Measurements from ENCODE around the gene SERPINA4. TPM values are rescaled to one million over a fixed set of nuclear protein-coding genes. Genes with fewer than 3 reads are reported as not detected.

The SERPINA4 gene
- total RNA-seq, 1 donor from 2014 or later: not detected

- no peaks in the 10 kb centered on the region for H3K27me3 ChIP-seq (ENCODE audit: control insufficient read depth in 3 of 3, insufficient read depth in 3 of 3, low read length in 3 of 3)
- no peak overlapping the region for H3K4me3 ChIP-seq (ENCODE audit: low read length in 3 of 3)
- no peaks in the 10 kb centered on the region for H3K9me3 ChIP-seq (ENCODE audit: control insufficient read depth in 3 of 3, low read length in 3 of 3)
- H3K36me3 ChIP-seq (ENCODE audit: control insufficient read depth in 3 of 3, insufficient read depth in 3 of 3, low read length in 3 of 3): no peaks in the 10 kb centered on the region
- no peak overlapping the region for H3K27ac ChIP-seq (ENCODE audit: low read depth, low read length)
- no peak overlapping the region for H3K9ac ChIP-seq (ENCODE audit: low read depth in 1 of 3, low read length in 3 of 3)
- peaks cover 0 to 15% (median 8%) of the 10 kb centered on the region in 3 donors for H3K4me1 ChIP-seq (ENCODE audit: control insufficient read depth in 3 of 3, insufficient read depth in 3 of 3, low read length in 3 of 3)
Measured at GRCh38 chr14:94562941-94563883, 2.0 kb downstream of the SERPINA4 start.

- Histone ChIP-seq H3K4me3 (ENCODE audit: low read length in 3 of 3) (no peak overlapping the region), H3K27me3 (ENCODE audit: control insufficient read depth in 3 of 3, insufficient read depth in 3 of 3, low read length in 3 of 3) (no peaks in the 10 kb centered on the region), H3K27ac (ENCODE audit: low read depth, low read length) (no peak overlapping the region), H3K9ac (ENCODE audit: low read depth in 1 of 3, low read length in 3 of 3) (no peak overlapping the region), H3K36me3 (ENCODE audit: control insufficient read depth in 3 of 3, insufficient read depth in 3 of 3, low read length in 3 of 3) (no peaks in the 10 kb centered on the region), H3K4me1 (ENCODE audit: control insufficient read depth in 3 of 3, insufficient read depth in 3 of 3, low read length in 3 of 3) (peaks cover 0 to 14% (median 8%) of the 10 kb centered on the region in 3 donors), H3K9me3 (ENCODE audit: control insufficient read depth in 3 of 3, low read length in 3 of 3) (no peaks in the 10 kb centered on the region)
Measured at GRCh38 chr14:94564381-94564780, 3.1 kb downstream of the SERPINA4 start.

GRCh38 chr14:94568186-94568585, 6.9 kb downstream of the SERPINA4 start:
- Histone ChIP-seq H3K4me1 (ENCODE audit: control insufficient read depth in 3 of 3, insufficient read depth in 3 of 3, low read length in 3 of 3) (peaks cover 5 to 8% (median 6%) of the 10 kb centered on the region in 3 donors), H3K9me3 (ENCODE audit: control insufficient read depth in 3 of 3, low read length in 3 of 3) (no peaks in the 10 kb centered on the region), H3K27me3 (ENCODE audit: control insufficient read depth in 3 of 3, insufficient read depth in 3 of 3, low read length in 3 of 3) (no peaks in the 10 kb centered on the region), H3K27ac (ENCODE audit: low read depth, low read length) (no peak overlapping the region), H3K4me3 (ENCODE audit: low read length in 3 of 3) (no peak overlapping the region), H3K9ac (ENCODE audit: low read depth in 1 of 3, low read length in 3 of 3) (no peak overlapping the region), H3K36me3 (ENCODE audit: control insufficient read depth in 3 of 3, insufficient read depth in 3 of 3, low read length in 3 of 3) (no peaks in the 10 kb centered on the region)

GRCh38 chr14:94569381-94570001, 8.2 kb downstream of the SERPINA4 start:
- no peak overlapping the region for H3K27ac ChIP-seq (ENCODE audit: low read depth, low read length)
- no peak overlapping the region for H3K9ac ChIP-seq (ENCODE audit: low read depth in 1 of 3, low read length in 3 of 3)
- H3K4me3 ChIP-seq (ENCODE audit: low read length in 3 of 3): no peak overlapping the region
- peaks cover 5 to 8% (median 6%) of the 10 kb centered on the region in 3 donors for H3K4me1 ChIP-seq (ENCODE audit: control insufficient read depth in 3 of 3, insufficient read depth in 3 of 3, low read length in 3 of 3)
- no peaks in the 10 kb centered on the region for H3K36me3 ChIP-seq (ENCODE audit: control insufficient read depth in 3 of 3, insufficient read depth in 3 of 3, low read length in 3 of 3)
- no peaks in the 10 kb centered on the region for H3K9me3 ChIP-seq (ENCODE audit: control insufficient read depth in 3 of 3, low read length in 3 of 3)
- H3K27me3 ChIP-seq (ENCODE audit: control insufficient read depth in 3 of 3, insufficient read depth in 3 of 3, low read length in 3 of 3): no peaks in the 10 kb centered on the region

- Histone ChIP-seq H3K9me3 (ENCODE audit: control insufficient read depth in 3 of 3, low read length in 3 of 3) (no peaks in the 10 kb centered on the region), H3K27ac (ENCODE audit: low read depth, low read length) (no peak overlapping the region), H3K4me3 (ENCODE audit: low read length in 3 of 3) (no peak overlapping the region), H3K27me3 (ENCODE audit: control insufficient read depth in 3 of 3, insufficient read depth in 3 of 3, low read length in 3 of 3) (no peaks in the 10 kb centered on the region), H3K4me1 (ENCODE audit: control insufficient read depth in 3 of 3, insufficient read depth in 3 of 3, low read length in 3 of 3) (peaks cover 5 to 8% (median 6%) of the 10 kb centered on the region in 3 donors), H3K36me3 (ENCODE audit: control insufficient read depth in 3 of 3, insufficient read depth in 3 of 3, low read length in 3 of 3) (no peaks in the 10 kb centered on the region), H3K9ac (ENCODE audit: low read depth in 1 of 3, low read length in 3 of 3) (no peak overlapping the region)
Measured at GRCh38 chr14:94570002-94570400, 8.8 kb downstream of the SERPINA4 start.

GRCh38 chr14:94570440-94570839, 9.2 kb downstream of the SERPINA4 start:
- Histone ChIP-seq H3K9ac (ENCODE audit: low read depth in 1 of 3, low read length in 3 of 3) (no peak overlapping the region), H3K36me3 (ENCODE audit: control insufficient read depth in 3 of 3, insufficient read depth in 3 of 3, low read length in 3 of 3) (no peaks in the 10 kb centered on the region)

GRCh38 chr14:94571395-94571794, 10.2 kb downstream of the SERPINA4 start:
- Histone ChIP-seq H3K27ac (ENCODE audit: low read depth, low read length) (peak overlapping the region; percentile 39), H3K4me3 (ENCODE audit: low read length in 3 of 3) (no peak overlapping the region), H3K9ac (ENCODE audit: low read depth in 1 of 3, low read length in 3 of 3) (no peak overlapping the region), H3K4me1 (ENCODE audit: control insufficient read depth in 3 of 3, insufficient read depth in 3 of 3, low read length in 3 of 3) (peaks cover 5 to 8% (median 6%) of the 10 kb centered on the region in 3 donors), H3K9me3 (ENCODE audit: control insufficient read depth in 3 of 3, low read length in 3 of 3) (no peaks in the 10 kb centered on the region), H3K36me3 (ENCODE audit: control insufficient read depth in 3 of 3, insufficient read depth in 3 of 3, low read length in 3 of 3) (no peaks in the 10 kb centered on the region), H3K27me3 (ENCODE audit: control insufficient read depth in 3 of 3, insufficient read depth in 3 of 3, low read length in 3 of 3) (no peaks in the 10 kb centered on the region)

More at GRCh38 chr14:94570440-94570839, 9.2 kb downstream of the SERPINA4 start:
- peaks cover 5 to 8% (median 6%) of the 10 kb centered on the region in 3 donors for H3K4me1 ChIP-seq (ENCODE audit: control insufficient read depth in 3 of 3, insufficient read depth in 3 of 3, low read length in 3 of 3)
- H3K9me3 ChIP-seq (ENCODE audit: control insufficient read depth in 3 of 3, low read length in 3 of 3): no peaks in the 10 kb centered on the region
- no peak overlapping the region for H3K4me3 ChIP-seq (ENCODE audit: low read length in 3 of 3)
- H3K27me3 ChIP-seq (ENCODE audit: control insufficient read depth in 3 of 3, insufficient read depth in 3 of 3, low read length in 3 of 3): no peaks in the 10 kb centered on the region
- H3K27ac ChIP-seq (ENCODE audit: low read depth, low read length): no peak overlapping the region

GRCh38 chr14:94571950-94572349, 10.7 kb downstream of the SERPINA4 start:
- Histone ChIP-seq H3K36me3 (ENCODE audit: control insufficient read depth in 3 of 3, insufficient read depth in 3 of 3, low read length in 3 of 3) (no peaks in the 10 kb centered on the region), H3K9me3 (ENCODE audit: control insufficient read depth in 3 of 3, low read length in 3 of 3) (no peaks in the 10 kb centered on the region), H3K27me3 (ENCODE audit: control insufficient read depth in 3 of 3, insufficient read depth in 3 of 3, low read length in 3 of 3) (no peaks in the 10 kb centered on the region), H3K9ac (ENCODE audit: low read depth in 1 of 3, low read length in 3 of 3) (no peak overlapping the region), H3K4me3 (ENCODE audit: low read length in 3 of 3) (no peak overlapping the region), H3K27ac (ENCODE audit: low read depth, low read length) (peak overlapping the region; percentile 18), H3K4me1 (ENCODE audit: control insufficient read depth in 3 of 3, insufficient read depth in 3 of 3, low read length in 3 of 3) (peaks cover 5 to 8% (median 6%) of the 10 kb centered on the region in 3 donors)

GRCh38 chr14:94572637-94573303, 11.5 kb downstream of the SERPINA4 start:
- no peaks in the 10 kb centered on the region for H3K27me3 ChIP-seq (ENCODE audit: control insufficient read depth in 3 of 3, insufficient read depth in 3 of 3, low read length in 3 of 3)
- H3K4me1 ChIP-seq (ENCODE audit: control insufficient read depth in 3 of 3, insufficient read depth in 3 of 3, low read length in 3 of 3): peaks cover 5 to 8% (median 6%) of the 10 kb centered on the region in 3 donors
- H3K9ac ChIP-seq (ENCODE audit: low read depth in 1 of 3, low read length in 3 of 3): no peak overlapping the region
- no peaks in the 10 kb centered on the region for H3K9me3 ChIP-seq (ENCODE audit: control insufficient read depth in 3 of 3, low read length in 3 of 3)
- no peaks in the 10 kb centered on the region for H3K36me3 ChIP-seq (ENCODE audit: control insufficient read depth in 3 of 3, insufficient read depth in 3 of 3, low read length in 3 of 3)
- H3K27ac ChIP-seq (ENCODE audit: low read depth, low read length): peak overlapping the region; percentile 18
- no peak overlapping the region for H3K4me3 ChIP-seq (ENCODE audit: low read length in 3 of 3)
